GM12875 (cell line): ENCODE data around the gene SORCS3.
"Not testable (repeated sequence)": the region's sequence is repeated elsewhere in the genome, so short reads cannot be mapped to it uniquely, and the experiment has no call there.

Experiments used
- H3K4me3 ChIP-seq: one replicate; pipeline ENCODE4 v1.5.1; 2011; ENCODE audit warnings: low read depth, low read length, control low read depth
- TF ChIP-seq, protein P1 (sequence below): IDR thresholded peaks from 2 replicates; pipeline ENCODE4 v1.5.1; 2011; ENCODE audit warnings: low read depth, mild to moderate bottlenecking, control low read depth, inconsistent platforms, low read length, moderate library complexity, borderline replicate concordance; ENCODE audit not compliant: insufficient read depth

Gene SORCS3

DNA sequence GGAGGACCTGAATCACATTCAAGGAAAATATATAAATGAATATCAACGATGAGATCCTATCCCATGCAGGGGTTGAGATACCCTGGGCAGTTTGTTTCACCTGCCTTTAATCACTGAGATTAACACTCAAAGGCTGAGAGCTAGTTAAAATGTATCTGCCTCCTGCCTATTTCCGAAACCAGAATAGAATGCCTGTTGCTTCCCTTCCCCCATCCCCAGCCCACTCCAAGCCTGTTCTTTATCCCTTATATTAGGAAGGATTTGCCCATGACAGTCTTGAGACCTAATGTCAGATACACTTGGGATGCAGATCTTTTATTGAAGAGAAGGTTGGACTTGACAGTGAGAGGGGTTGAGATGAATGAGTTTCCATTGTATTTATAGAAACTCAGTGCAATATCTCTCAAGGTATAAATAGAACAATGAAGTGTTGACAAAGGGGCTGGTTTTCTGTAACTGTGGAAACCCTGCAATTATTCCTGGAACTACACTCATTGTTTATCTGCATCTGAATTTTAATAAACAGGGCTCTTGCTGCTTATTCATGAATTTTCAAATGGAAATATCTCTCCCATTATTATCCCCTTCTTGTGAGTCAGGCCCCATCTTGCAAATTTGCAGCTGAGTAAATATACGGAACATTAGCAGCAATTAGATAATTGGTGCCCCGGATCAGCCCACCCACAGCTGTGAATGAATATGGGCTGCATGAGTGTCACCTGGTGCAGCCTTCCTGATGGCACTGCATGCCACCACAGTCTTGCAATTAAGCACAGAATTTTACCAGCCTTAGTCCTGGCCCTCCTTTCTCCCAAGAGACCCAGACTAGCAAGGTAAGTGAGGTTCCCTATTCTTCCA is 66.7 kb downstream of the SORCS3 start:
- no peak overlapping the region for H3K4me3 ChIP-seq
- TF ChIP-seq, protein P1, sequence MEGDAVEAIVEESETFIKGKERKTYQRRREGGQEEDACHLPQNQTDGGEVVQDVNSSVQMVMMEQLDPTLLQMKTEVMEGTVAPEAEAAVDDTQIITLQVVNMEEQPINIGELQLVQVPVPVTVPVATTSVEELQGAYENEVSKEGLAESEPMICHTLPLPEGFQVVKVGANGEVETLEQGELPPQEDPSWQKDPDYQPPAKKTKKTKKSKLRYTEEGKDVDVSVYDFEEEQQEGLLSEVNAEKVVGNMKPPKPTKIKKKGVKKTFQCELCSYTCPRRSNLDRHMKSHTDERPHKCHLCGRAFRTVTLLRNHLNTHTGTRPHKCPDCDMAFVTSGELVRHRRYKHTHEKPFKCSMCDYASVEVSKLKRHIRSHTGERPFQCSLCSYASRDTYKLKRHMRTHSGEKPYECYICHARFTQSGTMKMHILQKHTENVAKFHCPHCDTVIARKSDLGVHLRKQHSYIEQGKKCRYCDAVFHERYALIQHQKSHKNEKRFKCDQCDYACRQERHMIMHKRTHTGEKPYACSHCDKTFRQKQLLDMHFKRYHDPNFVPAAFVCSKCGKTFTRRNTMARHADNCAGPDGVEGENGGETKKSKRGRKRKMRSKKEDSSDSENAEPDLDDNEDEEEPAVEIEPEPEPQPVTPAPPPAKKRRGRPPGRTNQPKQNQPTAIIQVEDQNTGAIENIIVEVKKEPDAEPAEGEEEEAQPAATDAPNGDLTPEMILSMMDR, result no peak

- no peak overlapping the region for H3K4me3 ChIP-seq
- TF ChIP-seq, protein P1, result no peak
These were observed 70.2 kb downstream of the SORCS3 start for GRCh38 chr10:104711302-104711721.

GRCh38 chr10:104730593-104730992 is 89.5 kb downstream of the SORCS3 start:
- H3K4me3 ChIP-seq, result not testable (repeated sequence)

DNA sequence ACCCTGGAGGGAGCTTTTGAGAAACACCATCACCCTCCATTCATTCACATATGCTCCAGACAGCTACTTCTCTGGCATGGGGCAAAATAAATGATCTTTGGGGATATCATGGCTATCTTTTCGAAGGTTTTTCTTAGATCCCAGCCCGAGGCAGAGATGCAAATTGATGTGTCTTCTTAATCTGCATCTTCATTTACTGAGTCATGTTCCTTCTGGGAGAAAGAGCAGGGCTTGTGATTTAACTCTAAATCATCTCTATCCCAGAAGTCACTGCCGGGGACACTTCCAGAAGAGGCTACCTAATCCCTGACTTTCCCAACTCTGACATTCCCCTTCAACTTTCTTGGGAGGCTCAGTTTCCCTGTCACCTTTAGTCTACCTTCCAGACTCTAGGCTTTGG is 90.1 kb downstream of the SORCS3 start:
- H3K4me3 ChIP-seq, result no peak overlapping the region
- TF ChIP-seq, protein P1, result no peak

GRCh38 chr10:104732222-104732621 is 91.1 kb downstream of the SORCS3 start:
- no peak overlapping the region for H3K4me3 ChIP-seq
- TF ChIP-seq, protein P1, result no peak

GRCh38 chr10:104734433-104734832 is 93.3 kb downstream of the SORCS3 start:
- H3K4me3 ChIP-seq, result no peak overlapping the region
- TF ChIP-seq, protein P1, result no peak

DNA sequence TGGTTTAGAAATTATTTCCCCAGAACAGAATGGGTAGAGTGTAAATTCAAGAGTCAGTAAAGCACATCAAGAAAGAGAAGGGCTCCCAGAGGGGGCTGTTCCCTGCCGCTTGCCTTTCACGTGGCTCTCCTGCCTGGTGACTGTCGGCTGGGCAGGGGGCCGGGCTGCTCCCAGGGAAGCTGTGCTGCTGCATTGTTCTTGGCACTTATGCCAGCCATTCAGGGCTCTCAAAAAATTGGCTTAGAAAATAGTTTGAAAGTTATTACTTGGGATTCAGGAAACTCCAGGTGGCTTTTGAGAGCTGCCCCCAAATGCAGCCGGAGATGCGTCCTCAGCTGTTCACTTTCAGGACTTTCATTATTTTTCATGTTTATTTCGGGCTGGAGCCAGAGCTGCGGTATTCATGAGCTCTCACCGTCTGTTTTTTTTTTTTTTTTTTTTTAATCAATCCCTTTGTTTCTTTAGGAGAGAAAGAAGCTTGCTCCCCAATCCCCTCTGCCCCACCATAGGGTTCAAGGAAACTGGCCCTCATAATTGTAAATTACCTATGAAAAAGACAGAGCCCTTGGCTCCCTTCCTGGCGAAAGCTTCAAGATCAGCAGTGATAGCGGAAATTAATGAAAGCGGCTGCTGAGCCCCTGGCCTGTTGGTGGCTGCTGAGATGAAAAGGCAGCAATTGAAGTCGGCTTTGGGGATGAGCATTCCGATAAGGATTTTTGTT is 94.1 kb downstream of the SORCS3 start:
- H3K4me3 ChIP-seq, result no peak overlapping the region

More for the DNA sequence above, 94.1 kb downstream of the SORCS3 start:
- TF ChIP-seq, protein P1, result no peak
